NB4 (cell line): ENCODE measurements around the gene CAMKK1.

ENCODE experiments used
- MYC ChIP-seq: IDR thresholded peaks from 2 replicates; pipeline ENCODE4 v1.6.1; 2011; ENCODE audit warnings: low read depth, low read length
- POLR2A ChIP-seq: IDR thresholded peaks from 2 replicates; pipeline ENCODE4 v1.6.1; 2011; ENCODE audit warnings: mild to moderate bottlenecking; ENCODE audit not compliant: insufficient read length; ENCODE audit errors: extremely low read depth
- TF ChIP-seq, protein P1 (sequence below): IDR thresholded peaks from one replicate; pipeline ENCODE4 v1.5.1; 2012; ENCODE audit warnings: low read depth, low read length

GRCh38 chr17:3812771-3813170 is 80.1 kb downstream of the CAMKK1 start:
- TF ChIP-seq, protein P1, sequence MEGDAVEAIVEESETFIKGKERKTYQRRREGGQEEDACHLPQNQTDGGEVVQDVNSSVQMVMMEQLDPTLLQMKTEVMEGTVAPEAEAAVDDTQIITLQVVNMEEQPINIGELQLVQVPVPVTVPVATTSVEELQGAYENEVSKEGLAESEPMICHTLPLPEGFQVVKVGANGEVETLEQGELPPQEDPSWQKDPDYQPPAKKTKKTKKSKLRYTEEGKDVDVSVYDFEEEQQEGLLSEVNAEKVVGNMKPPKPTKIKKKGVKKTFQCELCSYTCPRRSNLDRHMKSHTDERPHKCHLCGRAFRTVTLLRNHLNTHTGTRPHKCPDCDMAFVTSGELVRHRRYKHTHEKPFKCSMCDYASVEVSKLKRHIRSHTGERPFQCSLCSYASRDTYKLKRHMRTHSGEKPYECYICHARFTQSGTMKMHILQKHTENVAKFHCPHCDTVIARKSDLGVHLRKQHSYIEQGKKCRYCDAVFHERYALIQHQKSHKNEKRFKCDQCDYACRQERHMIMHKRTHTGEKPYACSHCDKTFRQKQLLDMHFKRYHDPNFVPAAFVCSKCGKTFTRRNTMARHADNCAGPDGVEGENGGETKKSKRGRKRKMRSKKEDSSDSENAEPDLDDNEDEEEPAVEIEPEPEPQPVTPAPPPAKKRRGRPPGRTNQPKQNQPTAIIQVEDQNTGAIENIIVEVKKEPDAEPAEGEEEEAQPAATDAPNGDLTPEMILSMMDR = no peak
- TF ChIP-seq POLR2A (no peak), MYC (no peak)
